OCI-LY1 (cell line): ENCODE measurements around the gene SRCIN1.
"Not testable (repeated sequence)": the region's sequence is repeated elsewhere in the genome, so short reads cannot be mapped to it uniquely, and the experiment has no call there.

Experiments used
- CTCF ChIP-seq: fragments of 200-600 bp; sonication (generic), shearing (Covaris generic); IDR thresholded peaks from 2 replicates; pipeline ENCODE4 v1.5.1; 2017; ENCODE audit warnings: mild to moderate bottlenecking, antibody characterized with exemption, low read length, moderate library complexity, mixed read lengths
- EZH2 ChIP-seq: fragments of 200-600 bp; sonication (generic), shearing (Covaris generic); IDR thresholded peaks from 2 replicates; pipeline ENCODE4 v1.8.0; 2017; ENCODE audit warnings: borderline replicate concordance, mixed run types, mild to moderate bottlenecking, antibody characterized with exemption, low read length, moderate library complexity, mixed read lengths

GRCh38 chr17:38526526-38526925 lies 79.2 kb downstream of the SRCIN1 start:
- not testable (repeated sequence) for TF ChIP-seq CTCF, EZH2
